PFSK-1 (cell line): ENCODE data around the gene CERS3.

Source experiments
- POLR2AphosphoS5 ChIP-seq: IDR thresholded peaks from 2 replicates; pipeline ENCODE4 v1.6.1; 2012; ENCODE audit warnings: low read depth, mild to moderate bottlenecking, control low read depth, low read length, moderate library complexity
- SIN3A ChIP-seq: IDR thresholded peaks from 2 replicates; pipeline ENCODE4 v1.6.1; 2012; ENCODE audit warnings: mild to moderate bottlenecking, low read length, moderate library complexity, borderline replicate concordance; ENCODE audit not compliant: insufficient read depth
- TAF1 ChIP-seq: IDR thresholded peaks from 2 replicates; pipeline ENCODE4 v1.6.1; 2012; ENCODE audit warnings: low read length, control low read depth, borderline replicate concordance; ENCODE audit not compliant: insufficient read depth
- TF ChIP-seq, protein P1 (sequence below), 2 experiments: IDR thresholded peaks; 2 replicates each; pipeline versions ENCODE4 v1.6.1 to v1.8.0; 2011 to 2012; ENCODE audit warnings: low read depth in 2 of 2, low read length in 2 of 2, control low read depth in 1 of 2, inconsistent platforms in 1 of 2, mild to moderate bottlenecking in 1 of 2, moderate library complexity in 1 of 2; ENCODE audit not compliant: insufficient read depth in 1 of 2

DNA sequence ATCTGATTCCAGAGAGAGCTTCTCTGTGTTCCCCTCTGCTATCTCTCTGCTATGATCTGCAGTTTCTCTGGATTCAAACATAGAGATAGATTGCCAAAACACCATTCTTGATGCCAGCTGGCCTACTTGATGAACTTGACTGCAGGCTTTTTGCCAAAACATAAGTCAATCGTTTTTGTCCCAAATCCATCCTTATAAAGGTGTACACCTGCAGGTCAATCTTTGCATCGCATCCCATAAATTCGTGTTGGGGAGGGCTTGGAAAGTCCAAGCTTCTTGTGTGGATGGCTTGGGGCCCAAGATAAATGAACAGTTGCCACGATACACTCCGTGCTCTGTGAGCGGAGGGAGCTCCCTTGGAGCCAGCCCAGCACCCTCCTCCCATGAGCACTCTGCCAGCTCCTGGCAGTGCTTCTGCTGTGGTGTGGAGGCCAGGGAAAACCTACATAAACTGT, 2.7 kb downstream of the CERS3 start:
- TF ChIP-seq TAF1 (no peak), POLR2AphosphoS5 (no peak), SIN3A (no peak)
- TF ChIP-seq, protein P1, sequence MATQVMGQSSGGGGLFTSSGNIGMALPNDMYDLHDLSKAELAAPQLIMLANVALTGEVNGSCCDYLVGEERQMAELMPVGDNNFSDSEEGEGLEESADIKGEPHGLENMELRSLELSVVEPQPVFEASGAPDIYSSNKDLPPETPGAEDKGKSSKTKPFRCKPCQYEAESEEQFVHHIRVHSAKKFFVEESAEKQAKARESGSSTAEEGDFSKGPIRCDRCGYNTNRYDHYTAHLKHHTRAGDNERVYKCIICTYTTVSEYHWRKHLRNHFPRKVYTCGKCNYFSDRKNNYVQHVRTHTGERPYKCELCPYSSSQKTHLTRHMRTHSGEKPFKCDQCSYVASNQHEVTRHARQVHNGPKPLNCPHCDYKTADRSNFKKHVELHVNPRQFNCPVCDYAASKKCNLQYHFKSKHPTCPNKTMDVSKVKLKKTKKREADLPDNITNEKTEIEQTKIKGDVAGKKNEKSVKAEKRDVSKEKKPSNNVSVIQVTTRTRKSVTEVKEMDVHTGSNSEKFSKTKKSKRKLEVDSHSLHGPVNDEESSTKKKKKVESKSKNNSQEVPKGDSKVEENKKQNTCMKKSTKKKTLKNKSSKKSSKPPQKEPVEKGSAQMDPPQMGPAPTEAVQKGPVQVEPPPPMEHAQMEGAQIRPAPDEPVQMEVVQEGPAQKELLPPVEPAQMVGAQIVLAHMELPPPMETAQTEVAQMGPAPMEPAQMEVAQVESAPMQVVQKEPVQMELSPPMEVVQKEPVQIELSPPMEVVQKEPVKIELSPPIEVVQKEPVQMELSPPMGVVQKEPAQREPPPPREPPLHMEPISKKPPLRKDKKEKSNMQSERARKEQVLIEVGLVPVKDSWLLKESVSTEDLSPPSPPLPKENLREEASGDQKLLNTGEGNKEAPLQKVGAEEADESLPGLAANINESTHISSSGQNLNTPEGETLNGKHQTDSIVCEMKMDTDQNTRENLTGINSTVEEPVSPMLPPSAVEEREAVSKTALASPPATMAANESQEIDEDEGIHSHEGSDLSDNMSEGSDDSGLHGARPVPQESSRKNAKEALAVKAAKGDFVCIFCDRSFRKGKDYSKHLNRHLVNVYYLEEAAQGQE (IDR thresholded peaks at IDR 0.05; ENCODE audit: insufficient read depth in 1 of 2, low read depth in 2 of 2, low read length in 2 of 2) = no peak
